SK-N-SH (cell line): Measurements from ENCODE around the gene MOB1A. TPM values are rescaled to one million over a fixed set of nuclear protein-coding genes. Genes with fewer than 3 reads are reported as not detected.

ENCODE experiments used
- CTCF ChIA-PET: fragments of 300-600, 350-600 bp; formaldehyde crosslinking; extraction: SDS; loops from one replicate; lab custom pipeline; 2021; lab: Yijun Ruan, JAX
- POLR2A ChIA-PET: fragments of 350-600 bp; sonication (Branson Sonifier 250); formaldehyde crosslinking; extraction: SDS; loops from one replicate; lab custom pipeline; 2020; ENCODE audit warnings: antibody characterized with exemption, inconsistent platforms; lab: Yijun Ruan, JAX
- DNase-seq: peaks from one replicate; pipeline ENCODE4 v3.0.0; 2012
- H2AFZ ChIP-seq: fragments of 200-600 bp; sonication (generic); 2 replicates; pipeline ENCODE4 v1.8.1; 2016; ENCODE audit warnings: antibody characterized with exemption, mild to moderate bottlenecking, low read depth
- H3F3A ChIP-seq: fragments of 200-600 bp; sonication (generic); replicated peaks from 2 replicates; pipeline ENCODE3; 2016; ENCODE audit warnings: antibody characterized with exemption, mild to moderate bottlenecking; ENCODE audit not compliant: insufficient read depth
- H3K27ac ChIP-seq, 2 experiments: fragments of 200-500 bp in 1 of 2; fragments of 200-600 bp in 1 of 2; sonication (Bioruptor generic) in 1 of 2; sonication (generic), shearing (Covaris generic) in 1 of 2; 2 replicates each; pipeline versions ENCODE4 v1.5.1 to v1.6.1; 2014 to 2016; ENCODE audit warnings: low read depth in 2 of 2, inconsistent platforms in 1 of 2, low read length in 1 of 2, mild to moderate bottlenecking in 1 of 2, mixed read lengths in 1 of 2
- H3K27me3 ChIP-seq: fragments of 200-600 bp; sonication (generic), shearing (Covaris generic); 2 replicates; pipeline ENCODE4 v1.6.1; 2016; ENCODE audit warnings: mixed run types; ENCODE audit not compliant: insufficient read depth
- H3K36me3 ChIP-seq, 2 experiments: fragments of 200-500 bp in 1 of 2; fragments of 200-600 bp in 1 of 2; sonication (Bioruptor generic) in 1 of 2; sonication (generic) in 1 of 2; replicated peaks in 1 of 2; 2 replicates each; pipeline versions ENCODE3 to v1.5.1; 2014 to 2016; ENCODE audit warnings: low read length in 1 of 2, mild to moderate bottlenecking in 1 of 2; ENCODE audit not compliant: insufficient read depth in 2 of 2, control insufficient read depth in 1 of 2
- H3K4me1 ChIP-seq, 2 experiments: fragments of 200-500 bp in 1 of 2; fragments of 200-600 bp in 1 of 2; sonication (Bioruptor generic) in 1 of 2; sonication (generic), shearing (Covaris generic) in 1 of 2; 2 replicates each; pipeline versions ENCODE4 v1.5.1 to v1.6.1; 2014 to 2016; ENCODE audit warnings: low read depth in 1 of 2, low read length in 1 of 2, mixed run types in 1 of 2; ENCODE audit not compliant: insufficient read depth in 2 of 2, control insufficient read depth in 1 of 2
- H3K4me2 ChIP-seq: fragments of 200-600 bp; sonication (generic), shearing (Covaris generic); 2 replicates; pipeline ENCODE4 v1.6.1; 2017; ENCODE audit warnings: mixed run types
- H3K4me3 ChIP-seq, 2 experiments: fragments of 200-500 bp in 1 of 2; fragments of 200-600 bp in 1 of 2; sonication (Bioruptor generic) in 1 of 2; sonication (generic), shearing (Covaris generic) in 1 of 2; 2 replicates each; pipeline versions ENCODE4 v1.5.1 to v1.8.1; 2014 to 2016; ENCODE audit warnings: low read depth in 2 of 2, inconsistent platforms in 1 of 2, low read length in 1 of 2, mild to moderate bottlenecking in 1 of 2, mixed read lengths in 1 of 2, moderate library complexity in 1 of 2
- H3K79me2 ChIP-seq: fragments of 200-600 bp; sonication (generic); 2 replicates; pipeline ENCODE4 v1.8.1; 2017; ENCODE audit warnings: mild to moderate bottlenecking; ENCODE audit not compliant: insufficient read depth
- H3K9ac ChIP-seq: fragments of 200-600 bp; sonication (generic); 2 replicates; pipeline ENCODE4 v1.6.1; 2017; ENCODE audit warnings: mixed run types
- H3K9me2 ChIP-seq: fragments of 200-600 bp; sonication (generic); 2 replicates; pipeline ENCODE4 v1.6.1; 2017; ENCODE audit warnings: mixed run types
- H3K9me3 ChIP-seq: fragments of 200-600 bp; sonication (generic); 2 replicates; pipeline ENCODE4 v1.6.1; 2017; ENCODE audit warnings: mixed run types, mild to moderate bottlenecking, moderate library complexity
- H4K20me1 ChIP-seq: fragments of 200-600 bp; sonication (generic); 2 replicates; pipeline ENCODE4 v1.6.1; 2017; ENCODE audit warnings: mild to moderate bottlenecking, mixed run types; ENCODE audit not compliant: insufficient read depth
- ELF1 ChIP-seq: IDR thresholded peaks from 2 replicates; pipeline ENCODE4 v1.4.0; 2012
- GATA2 ChIP-seq: sonication (generic); formaldehyde crosslinking; IDR thresholded peaks from 2 replicates; pipeline ENCODE4 v1.5.0; 2020; ENCODE audit warnings: mild to moderate bottlenecking, missing genetic modification reagents
- IRF3 ChIP-seq: fragments of 150-350 bp; IDR thresholded peaks from 2 replicates; pipeline ENCODE4 v1.6.1; 2016; ENCODE audit warnings: mild to moderate bottlenecking, low read depth, low read length
- MAX ChIP-seq: IDR thresholded peaks from 2 replicates; pipeline ENCODE4 v1.4.0; 2012; ENCODE audit warnings: low read depth
- MEF2A ChIP-seq: IDR thresholded peaks from 2 replicates; pipeline ENCODE4 v1.4.0; 2012; ENCODE audit warnings: low read depth, borderline replicate concordance
- PBX3 ChIP-seq: IDR thresholded peaks from 2 replicates; pipeline ENCODE4; 2012
- RCOR1 ChIP-seq: fragments of 150-350 bp; IDR thresholded peaks from 2 replicates; pipeline ENCODE4 v1.6.1; 2017; ENCODE audit warnings: antibody characterized with exemption, low read length
- RFX5 ChIP-seq: IDR thresholded peaks from 2 replicates; pipeline ENCODE4 v1.6.1; 2012; ENCODE audit warnings: mild to moderate bottlenecking, improper control_type of control experiment, low read length
- TCF12 ChIP-seq: IDR thresholded peaks from 2 replicates; pipeline ENCODE4 v1.4.0; 2012
- USF1 ChIP-seq: IDR thresholded peaks from 2 replicates; pipeline ENCODE4 v1.4.0; 2012; ENCODE audit warnings: low read depth, borderline replicate concordance
- USF2 ChIP-seq: fragments of 150-350 bp; IDR thresholded peaks from 2 replicates; pipeline ENCODE4 v1.6.1; 2017; ENCODE audit warnings: antibody characterized with exemption, low read length, low read depth, borderline replicate concordance
- WGBS: methylation state at CpG from one replicate; pipeline ENCODE4 v1.1.6; 2017; ENCODE audit warnings: low lambda C conversion rate; 5-methylcytosine and 5-hydroxymethylcytosine counted together
- polyA plus RNA-seq, 3 experiments: library from polyadenylated mRNA; depleted of rRNA; stranded (reverse); fragments of >200 nt; gene quantifications; 2 replicates each; pipeline ENCODE4 v1.2.3, GENCODE V29; 2012

Gene MOB1A
- polyA plus RNA-seq, 1 of the 3 experiments (the other 2 are of a cell fraction): 15.3 TPM

GRCh38 chr2:74198461-74199274 lies 20.0 kb upstream of the MOB1A start, which contains the start of gene MTHFD2 (continued):
- TF ChIP-seq PBX3 (peak; percentile 96), TCF12 (0 out of 2 replicates have a peak, but pooled peaks have one; percentile 7), GATA2 (CRISPR knock-in tag) (peak; percentile 21; the same call in 1 of the 2 replicates), USF2 (peak; percentile 16; the same call in 1 of the 2 replicates), MEF2A (no peak), RFX5 (no peak), ELF1 (no peak), MAX (peak; percentile 100), USF1 (peak; percentile 72)

- Histone ChIP-seq H3K9ac (no peak overlapping the region), H3K9me2 (no peaks in the 10 kb centered on the region), H3K9me3 (no peaks in the 10 kb centered on the region), H2AFZ (peak overlapping the region; percentile 64), H3K4me1 (peaks cover 5 to 18% of the 10 kb centered on the region in 2 experiments; a peak in 3 of 4 replicates), H3K79me2 (peaks cover 40% of the 10 kb centered on the region), H3K27ac (peak overlapping the region in 1 of 2 experiments; percentile 97; a peak in 2 of 4 replicates), H3K4me3 (peak overlapping the region; percentile 9 to 30), H3K27me3 (no peaks in the 10 kb centered on the region), H3K4me2 (peak overlapping the region; percentile 99), H4K20me1 (peaks cover 39% of the 10 kb centered on the region), H3F3A (peaks cover 4% of the 10 kb centered on the region), H3K36me3 (peaks cover 0 to 12% of the 10 kb centered on the region in 2 experiments)
- no peak for DNase-seq
- no peak for TF ChIP-seq ELF1
- TF ChIP-seq IRF3: no peak; the same call in 1 of the 2 replicates
- TF ChIP-seq RFX5: peak; percentile 94
- TF ChIP-seq PBX3: no peak
- TF ChIP-seq RCOR1: 0 out of 2 replicates have a peak, but pooled peaks have one; percentile 33
- POLR2A ChIA-PET: interaction anchor here (1.2 to 2.8 kb wide), 5 partner anchors 10 to 370 kb away, joined by 4 to 24 read pairs (median 5); partner anchors contain the start of genes MOB1A and STAMBP
- CTCF ChIA-PET: interaction anchor here (0.6 to 2.3 kb wide), 15 partner anchors 10 to 375 kb away, joined by 3 to 9 read pairs (median 4); partner anchors contain the start of gene MOB1A
- 38% methylated on average over 18 of the region's 18 CpGs for WGBS
These were observed 19.4 kb upstream of the MOB1A start for GRCh38 chr2:74198023-74198460.
